Kidney epithelial cell (primary cell): ENCODE results near the gene IL6ST. TPM values are rescaled to one million over a fixed set of nuclear protein-coding genes. Genes with fewer than 3 reads are reported as not detected.
"Not testable (repeated sequence)": the region's sequence is repeated elsewhere in the genome, so short reads cannot be mapped to it uniquely, and the experiment has no call there.

Experiments
- DNase-seq: peaks from one replicate; pipeline ENCODE4 v3.0.0-alpha.2; 2010; ENCODE audit warnings: low read depth
- H3K27me3 ChIP-seq: 2 replicates; pipeline ENCODE4 v1.6.0; 2011; ENCODE audit warnings: low read length; ENCODE audit not compliant: control insufficient read depth, insufficient read depth
- H3K36me3 ChIP-seq: 2 replicates; pipeline ENCODE4 v1.5.1; 2011; ENCODE audit warnings: low read length; ENCODE audit not compliant: control insufficient read depth, insufficient read depth
- H3K4me3 ChIP-seq: 2 replicates; pipeline ENCODE4 v1.5.1; 2011; ENCODE audit warnings: low read depth, mild to moderate bottlenecking, control low read depth, low read length
- total RNA-seq: library from RNA; depleted of rRNA; stranded (reverse); fragments of >200 nt; gene quantifications from 2 replicates; pipeline ENCODE4 v1.2.3, GENCODE V29; 2015
- TF ChIP-seq, protein P1 (sequence below): IDR thresholded peaks from 2 replicates; pipeline ENCODE4 v1.5.1; 2011; ENCODE audit warnings: mild to moderate bottlenecking, moderate library complexity, low read length, control low read depth, inconsistent platforms; ENCODE audit not compliant: insufficient read depth, poor library complexity, severe bottlenecking

Gene IL6ST
- total RNA-seq, 1 donor from 2014 or later = 139 TPM

DNA sequence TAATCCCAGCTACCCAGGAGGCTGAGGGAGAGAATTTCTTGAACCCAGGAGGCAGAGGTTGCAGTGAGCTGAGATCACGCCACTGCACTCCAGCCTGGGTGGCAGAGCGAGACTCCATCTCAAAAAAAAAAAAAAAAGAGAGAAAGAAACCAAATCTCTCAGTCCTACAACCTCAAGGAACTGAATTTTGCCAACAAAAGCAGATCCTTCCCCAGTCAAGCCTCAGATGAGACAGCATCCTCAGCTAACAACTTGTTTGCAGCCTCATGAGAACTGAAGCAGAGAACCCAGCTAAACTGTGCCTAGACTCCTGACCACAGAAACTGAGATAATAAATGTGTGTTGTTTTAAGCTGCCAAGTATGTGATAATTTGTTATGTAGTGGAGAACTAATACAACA lies 7.5 kb upstream of the IL6ST start:
- TF ChIP-seq, protein P1, sequence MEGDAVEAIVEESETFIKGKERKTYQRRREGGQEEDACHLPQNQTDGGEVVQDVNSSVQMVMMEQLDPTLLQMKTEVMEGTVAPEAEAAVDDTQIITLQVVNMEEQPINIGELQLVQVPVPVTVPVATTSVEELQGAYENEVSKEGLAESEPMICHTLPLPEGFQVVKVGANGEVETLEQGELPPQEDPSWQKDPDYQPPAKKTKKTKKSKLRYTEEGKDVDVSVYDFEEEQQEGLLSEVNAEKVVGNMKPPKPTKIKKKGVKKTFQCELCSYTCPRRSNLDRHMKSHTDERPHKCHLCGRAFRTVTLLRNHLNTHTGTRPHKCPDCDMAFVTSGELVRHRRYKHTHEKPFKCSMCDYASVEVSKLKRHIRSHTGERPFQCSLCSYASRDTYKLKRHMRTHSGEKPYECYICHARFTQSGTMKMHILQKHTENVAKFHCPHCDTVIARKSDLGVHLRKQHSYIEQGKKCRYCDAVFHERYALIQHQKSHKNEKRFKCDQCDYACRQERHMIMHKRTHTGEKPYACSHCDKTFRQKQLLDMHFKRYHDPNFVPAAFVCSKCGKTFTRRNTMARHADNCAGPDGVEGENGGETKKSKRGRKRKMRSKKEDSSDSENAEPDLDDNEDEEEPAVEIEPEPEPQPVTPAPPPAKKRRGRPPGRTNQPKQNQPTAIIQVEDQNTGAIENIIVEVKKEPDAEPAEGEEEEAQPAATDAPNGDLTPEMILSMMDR = no peak
- no peak for DNase-seq

DNA sequence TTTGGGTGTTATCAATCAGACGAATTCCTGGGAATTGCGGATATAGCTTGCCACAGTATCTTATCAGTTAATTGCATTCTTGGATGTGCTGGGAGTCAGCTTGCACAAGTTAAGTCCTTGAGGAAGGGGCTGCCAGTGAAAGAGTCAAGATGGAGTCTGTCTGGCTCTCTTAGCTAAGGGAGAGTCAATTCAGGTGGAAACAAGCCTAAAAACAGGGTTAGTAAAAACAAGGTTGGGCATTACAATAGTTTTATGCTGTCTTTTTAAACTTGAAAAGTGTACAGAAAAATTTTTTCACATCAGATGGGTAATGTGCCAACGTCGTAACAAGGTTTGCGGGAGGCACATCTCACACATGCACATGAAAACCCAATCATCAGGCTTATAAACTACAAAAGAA lies 5.5 kb upstream of the IL6ST start:
- H3K36me3 ChIP-seq, H3K27me3 ChIP-seq, H3K4me3 ChIP-seq, DNase-seq: not testable (repeated sequence)

More for the DNA sequence above, 7.5 kb upstream of the IL6ST start:
- H3K27me3 ChIP-seq = no peaks in the 10 kb centered on the region
- no peaks in the 10 kb centered on the region for H3K36me3 ChIP-seq
- H3K4me3 ChIP-seq = no peak overlapping the region

DNA sequence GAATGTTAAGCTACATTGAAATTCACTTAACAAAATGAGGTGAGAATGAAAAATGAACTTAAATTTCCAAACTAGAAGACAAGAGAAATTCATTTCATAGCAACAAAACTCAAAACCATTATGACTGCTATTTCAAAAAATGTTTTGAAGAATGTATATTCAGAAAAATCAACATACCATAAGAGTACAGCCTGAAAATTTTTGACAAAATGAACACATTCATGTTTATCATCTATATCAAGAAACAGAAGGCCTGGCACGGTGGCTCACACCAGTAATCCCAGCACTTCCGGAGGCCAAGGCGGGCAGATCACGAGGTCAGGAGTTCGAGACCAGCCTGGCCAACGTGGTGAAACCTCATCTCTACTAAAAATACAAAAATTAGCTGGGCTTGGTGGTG lies 4.2 kb upstream of the IL6ST start:
- TF ChIP-seq, protein P1 = no peak
- Histone ChIP-seq H3K4me3 (no peak overlapping the region), H3K27me3 (no peaks in the 10 kb centered on the region), H3K36me3 (no peaks in the 10 kb centered on the region)
- DNase-seq = no peak

DNA sequence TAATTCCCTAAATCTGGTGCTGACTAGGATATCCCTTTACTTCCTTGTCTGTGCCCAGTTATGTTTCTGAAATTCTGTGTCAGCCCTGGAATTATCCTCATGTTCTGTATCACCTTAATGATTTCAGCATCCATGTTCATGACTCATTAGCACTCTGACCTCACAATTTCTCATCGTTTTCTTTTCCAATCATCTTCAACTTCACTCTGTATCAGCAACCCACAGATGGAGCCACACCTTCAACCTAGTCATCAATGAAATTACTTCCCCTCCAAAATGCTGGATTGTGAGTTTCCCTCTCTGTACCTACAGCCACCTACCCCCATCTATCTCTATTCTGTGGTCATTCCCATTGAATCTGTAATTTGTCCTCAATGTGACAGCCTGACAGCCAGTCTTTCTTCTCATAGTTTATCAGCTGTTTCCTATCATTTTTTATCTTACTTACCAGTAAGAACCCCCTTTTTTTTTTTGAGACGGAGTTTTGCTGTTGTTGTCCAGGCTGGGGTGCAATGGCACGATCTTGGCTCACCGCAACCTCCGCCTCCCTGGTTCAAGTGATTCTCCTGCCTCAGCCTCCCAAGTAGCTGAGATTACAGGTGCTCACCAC lies 3.1 kb upstream of the IL6ST start:
- Histone ChIP-seq H3K4me3 (no peak overlapping the region), H3K36me3 (no peaks in the 10 kb centered on the region), H3K27me3 (no peaks in the 10 kb centered on the region)
- DNase-seq = no peak
- TF ChIP-seq, protein P1 = no peak

DNA sequence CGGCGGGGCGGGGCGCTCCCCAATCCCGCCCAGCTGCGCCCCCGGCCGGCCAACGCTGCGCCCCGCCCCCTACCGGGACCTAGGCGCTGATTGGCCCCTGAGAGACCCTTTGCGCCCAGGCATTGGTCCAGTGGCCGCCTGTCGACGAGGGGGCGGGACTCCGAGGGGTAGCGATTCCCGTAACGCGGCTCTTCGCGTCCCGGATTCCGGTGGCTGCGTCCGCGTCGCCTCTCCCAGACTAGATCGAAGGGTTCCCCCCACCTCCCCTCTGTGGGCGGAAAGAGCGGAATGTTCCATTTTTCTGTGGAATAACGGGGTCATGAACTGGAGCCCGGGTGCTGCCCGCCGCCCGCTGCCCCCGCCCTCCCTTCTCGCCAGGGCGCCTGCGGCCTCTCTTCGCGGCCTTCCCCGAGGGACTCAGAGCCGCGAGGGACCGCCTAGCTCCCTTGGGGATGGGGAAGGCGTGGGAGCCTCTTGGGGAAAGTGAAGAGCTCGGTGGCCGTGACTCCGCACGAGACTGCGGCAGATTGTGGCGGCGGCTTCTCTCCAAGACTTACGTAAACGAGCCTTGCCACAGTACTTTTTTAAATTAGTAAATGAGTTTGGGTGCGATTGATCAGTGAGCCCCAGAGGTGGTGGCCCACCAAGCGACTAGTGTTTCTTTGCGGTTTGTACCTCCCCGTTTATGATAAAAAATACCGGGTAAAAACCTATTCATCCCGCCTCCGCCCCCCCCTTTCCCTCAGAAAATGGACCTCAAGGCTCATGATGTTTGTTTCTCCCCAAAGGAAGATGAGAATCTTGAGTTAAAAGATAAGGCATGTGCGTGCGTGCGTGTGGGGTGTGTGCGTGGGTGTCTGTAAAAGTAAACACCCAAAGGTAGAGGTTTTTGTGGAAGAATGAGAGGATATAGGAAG lies 493 bp upstream of the IL6ST start:
- H3K4me3 ChIP-seq = peak overlapping the region; percentile 61
- no peaks in the 10 kb centered on the region for H3K36me3 ChIP-seq
- TF ChIP-seq, protein P1 = no peak
- no peaks in the 10 kb centered on the region for H3K27me3 ChIP-seq
- peak; percentile 79 for DNase-seq

DNA sequence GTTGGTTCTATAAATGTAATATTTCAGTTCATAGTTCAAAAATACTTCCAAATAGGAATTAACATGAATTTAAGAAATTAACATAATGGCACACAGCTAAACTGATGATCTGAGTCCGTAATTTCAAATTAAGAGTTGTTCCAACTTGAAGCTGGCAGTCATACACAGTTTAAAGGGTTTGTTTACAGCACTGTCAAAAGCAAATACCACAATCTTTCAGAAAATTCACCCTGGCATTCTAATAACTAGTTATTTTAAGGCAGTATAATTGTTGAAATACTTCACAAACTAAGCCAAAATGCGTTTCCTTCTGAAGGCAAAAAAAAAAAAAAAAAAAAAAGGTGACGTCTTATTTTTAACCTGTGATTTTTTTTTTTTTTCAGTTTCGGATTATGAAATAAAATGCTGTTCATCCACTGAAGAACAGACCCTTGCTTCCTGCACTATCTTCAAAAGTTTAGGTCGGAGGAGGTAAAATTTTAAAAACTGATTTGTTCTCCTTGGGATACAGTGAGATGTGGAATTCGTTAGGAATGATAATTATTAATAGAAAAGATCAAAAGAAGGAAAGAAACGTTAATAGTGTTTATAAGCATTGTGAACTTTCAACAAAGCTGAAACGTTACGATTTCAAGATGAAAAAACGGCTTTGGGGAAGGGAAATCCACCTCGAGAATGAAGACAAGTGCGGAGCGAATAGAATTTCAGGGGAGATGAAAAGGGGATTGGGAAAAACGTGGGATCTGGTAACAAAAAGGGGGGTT lies 850 bp downstream of the IL6ST start:
- H3K27me3 ChIP-seq = no peaks in the 10 kb centered on the region
- peak overlapping the region; percentile 61 for H3K4me3 ChIP-seq
- H3K36me3 ChIP-seq = no peaks in the 10 kb centered on the region
- TF ChIP-seq, protein P1 = no peak
- no peak for DNase-seq
